Smooth muscle cell of the brain vasculature (primary cell): ENCODE data around the gene ZNF74.

Experiments used
- DNase-seq: peaks from one replicate; pipeline ENCODE4 v3.0.0-alpha.2; 2012; ENCODE audit warnings: low read depth, low spot score

ZNF74 gene

DNA sequence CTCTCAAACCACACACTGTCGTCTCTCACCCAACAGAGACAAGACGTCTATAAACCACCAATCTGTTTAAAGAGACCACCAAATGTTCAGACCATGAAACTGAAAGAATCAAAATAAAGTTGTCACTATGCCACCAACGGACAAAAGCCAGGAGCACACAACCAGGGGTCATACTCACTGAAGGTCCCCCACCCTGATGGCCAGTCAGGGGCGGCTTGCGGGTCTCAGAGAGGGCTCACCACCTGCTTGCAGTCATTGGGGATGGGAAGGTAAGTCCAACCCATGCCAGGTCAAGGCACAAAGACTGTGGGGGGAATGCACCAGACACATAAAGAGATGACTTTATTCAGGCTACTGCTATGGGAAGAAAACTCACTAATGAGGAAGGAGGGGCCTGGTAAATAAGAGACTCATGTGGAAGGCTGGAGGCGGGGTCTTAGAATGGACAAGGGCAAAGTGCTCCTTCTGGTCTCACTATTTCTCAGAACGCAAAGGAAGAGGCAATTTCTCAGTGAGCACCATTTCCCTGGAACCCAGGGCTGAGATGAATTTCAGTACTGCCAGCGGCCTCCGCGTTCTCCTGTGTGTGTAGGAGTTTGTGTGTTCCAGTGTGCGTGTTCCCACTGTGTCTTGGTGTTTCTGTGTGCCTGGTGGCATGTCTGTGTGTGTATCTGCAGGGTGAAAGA lies 26.3 kb downstream of the ZNF74 start:
- no peak for DNase-seq

DNA sequence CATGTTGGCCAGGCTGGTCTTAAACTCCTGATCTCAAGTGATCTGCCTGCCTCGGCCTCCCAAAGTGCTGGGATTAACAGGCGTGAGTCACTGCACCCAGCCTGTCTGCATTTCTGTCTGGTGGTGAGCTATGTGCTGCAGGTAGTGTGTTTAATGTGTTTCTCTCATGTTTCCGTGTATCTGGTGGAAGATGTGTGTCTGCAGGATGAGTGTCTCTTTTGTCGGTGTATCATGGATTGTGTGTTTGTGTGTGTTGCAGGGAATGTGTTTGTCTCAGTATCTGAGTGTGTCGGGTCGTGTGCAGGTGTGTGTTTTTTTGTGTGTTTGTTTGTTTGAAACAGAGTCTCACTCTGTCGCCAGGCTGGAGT lies 27.5 kb downstream of the ZNF74 start:
- DNase-seq, result no peak

DNA sequence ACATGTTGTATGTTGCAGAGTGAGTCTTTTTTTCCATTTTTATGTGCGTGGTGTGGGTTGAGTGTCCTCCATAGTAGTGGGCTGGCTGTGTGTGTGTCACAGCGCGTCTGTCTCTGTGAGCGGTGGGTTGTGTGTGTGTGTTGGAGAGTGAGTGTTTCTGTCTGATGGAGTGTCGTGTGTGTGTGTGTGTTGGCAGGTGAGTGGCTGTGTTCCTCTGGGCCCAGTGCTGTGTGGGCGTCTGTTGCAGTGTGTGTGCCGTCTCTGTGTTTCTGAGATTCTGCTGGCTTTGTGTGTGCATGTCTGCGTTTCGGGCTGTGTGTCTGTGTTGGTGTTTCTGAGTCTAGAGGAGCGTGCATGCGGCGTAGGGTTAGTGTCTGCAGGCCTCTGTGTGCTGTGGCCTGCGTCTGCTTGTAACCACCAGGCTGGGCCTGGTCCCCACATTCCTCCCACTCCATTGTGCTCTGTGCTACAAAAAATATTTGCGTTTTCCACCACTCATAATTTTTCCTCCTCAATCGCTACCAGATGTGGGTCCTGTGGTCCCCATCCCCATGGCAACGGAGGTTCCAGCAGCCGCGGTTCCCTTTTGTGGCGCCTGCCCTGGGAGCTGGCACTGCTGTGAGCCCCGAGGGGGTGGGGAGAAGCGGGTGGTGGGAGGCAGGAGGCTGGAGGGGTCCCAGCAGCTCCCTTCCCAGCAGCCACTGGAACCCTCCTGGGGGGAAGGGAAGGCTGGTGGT lies 28.5 kb downstream of the ZNF74 start:
- no peak for DNase-seq

DNA sequence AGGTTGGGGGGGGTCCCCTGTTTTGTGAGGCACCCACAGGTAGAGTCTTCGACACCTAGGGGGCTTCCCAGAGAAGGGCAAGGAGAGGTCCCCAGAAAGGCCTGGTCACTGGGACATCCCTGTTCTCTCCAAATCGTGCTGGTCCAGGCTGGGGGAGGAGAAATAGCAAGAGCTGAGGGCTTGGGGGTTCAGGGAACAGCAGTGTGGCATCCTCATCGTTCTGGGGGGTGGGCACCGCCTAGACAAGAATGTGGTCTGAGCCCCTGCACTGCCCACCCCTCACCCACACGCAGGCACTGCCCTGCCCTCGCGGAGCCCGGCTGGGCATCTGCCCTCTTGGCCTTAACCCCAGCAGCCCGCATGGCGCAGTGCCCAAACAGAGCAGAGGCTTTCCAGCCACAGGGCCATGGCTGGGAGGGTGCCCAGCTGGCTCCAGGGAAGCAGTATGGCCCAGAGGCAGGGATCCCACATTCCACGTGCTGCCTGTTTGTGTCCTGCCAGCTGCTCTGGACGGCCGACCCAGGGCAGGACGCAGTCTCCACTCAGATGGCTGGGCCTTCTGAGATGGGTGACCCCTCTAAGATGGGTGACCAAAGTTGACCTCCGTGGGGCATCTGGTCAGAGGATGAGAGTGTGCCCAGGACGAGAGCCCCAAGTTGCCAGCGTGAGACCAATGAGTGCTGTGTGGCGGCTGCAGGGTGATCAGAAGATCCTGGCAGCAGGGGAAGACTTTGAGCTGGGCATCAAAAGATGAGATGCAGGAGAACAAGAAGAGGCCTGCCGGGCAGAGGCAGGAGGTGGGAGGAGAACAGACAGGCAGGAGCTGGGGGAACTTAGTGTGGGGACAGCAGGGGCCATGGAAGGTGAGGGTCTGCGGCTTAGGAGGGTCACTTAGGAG lies 29.3 kb downstream of the ZNF74 start:
- no peak for DNase-seq

DNA sequence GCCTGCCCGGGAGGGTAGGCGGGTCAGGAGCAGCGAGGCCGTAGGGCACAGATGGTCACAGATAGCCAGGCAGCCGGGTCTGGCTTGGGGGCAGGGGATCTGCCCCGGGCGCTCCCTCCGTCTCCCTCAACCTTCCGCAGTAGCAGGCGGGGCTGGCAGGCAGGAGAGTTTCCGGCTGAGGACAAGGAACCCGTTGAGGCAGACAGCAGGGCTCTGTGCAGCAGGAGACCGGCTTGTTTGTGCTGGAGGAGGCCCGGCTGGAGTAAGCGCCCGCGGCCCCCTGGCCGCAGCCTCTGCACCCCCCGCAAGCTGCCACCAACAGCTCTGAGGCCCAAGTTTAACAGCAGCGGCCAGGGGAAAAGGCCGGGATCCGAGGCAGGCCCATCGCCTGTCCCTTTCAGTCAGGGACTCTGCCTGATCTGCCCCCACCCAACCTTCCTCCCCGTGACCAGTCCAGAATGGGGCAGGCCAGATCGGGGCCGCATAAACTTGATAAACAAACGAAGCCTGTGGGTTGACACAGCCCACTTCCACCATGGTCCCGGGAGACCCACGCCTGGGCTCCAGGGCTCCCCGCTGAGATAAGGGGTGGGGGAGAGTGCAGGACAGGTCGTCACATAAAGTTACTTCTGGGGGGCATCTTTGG lies 30.1 kb downstream of the ZNF74 start:
- DNase-seq, result no peak

DNA sequence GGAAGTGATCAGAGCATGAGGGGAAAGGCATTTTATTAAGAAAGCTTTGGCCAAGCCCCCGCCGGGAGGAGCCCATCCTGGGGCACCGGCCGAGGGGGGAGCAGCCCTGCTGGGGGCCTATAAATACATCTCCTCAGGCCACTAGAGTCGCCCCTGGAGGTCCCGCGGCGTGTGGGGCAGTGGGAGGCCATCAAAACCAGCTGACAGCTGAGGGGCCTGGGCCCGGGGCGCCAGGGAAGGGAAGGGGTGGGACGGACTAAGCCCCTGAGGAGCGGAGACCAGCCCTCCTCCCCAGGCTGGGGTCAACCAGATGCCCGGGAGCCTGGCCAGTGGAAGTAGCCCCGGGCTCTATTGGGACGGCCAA lies 30.6 kb downstream of the ZNF74 start:
- DNase-seq, result no peak

DNA sequence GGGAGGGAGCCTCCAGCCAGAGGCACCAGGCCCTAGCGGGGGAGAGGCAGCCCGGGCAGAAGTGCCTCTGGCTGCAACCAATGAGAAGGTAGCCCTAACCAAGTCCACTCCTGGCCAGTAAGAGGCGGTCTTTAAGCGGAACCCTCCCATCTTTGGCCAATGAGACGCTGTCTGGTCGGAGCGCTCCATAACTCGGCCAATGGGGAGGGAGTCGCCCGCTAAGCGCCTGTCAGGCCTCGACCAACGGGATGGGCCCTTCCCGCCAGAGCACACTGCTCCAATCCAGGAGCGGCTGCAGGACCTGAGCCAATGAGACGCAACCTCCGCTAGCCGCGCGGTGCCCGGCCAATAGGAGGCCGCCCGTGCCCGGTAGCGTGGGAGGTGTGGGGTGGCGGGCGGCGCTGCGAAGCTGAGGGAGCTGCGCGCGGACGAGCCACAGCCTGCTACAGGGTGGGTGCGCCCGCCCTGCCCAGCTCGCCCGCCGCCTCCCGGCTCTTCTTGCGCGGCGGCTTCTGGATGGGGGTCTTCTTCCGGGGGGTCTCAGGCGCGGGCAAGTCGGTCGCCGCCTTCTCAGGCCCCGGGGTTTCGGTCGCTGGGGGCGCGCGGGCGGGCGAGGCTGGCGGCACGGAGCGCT lies 31.1 kb downstream of the ZNF74 start:
- no peak for DNase-seq

DNA sequence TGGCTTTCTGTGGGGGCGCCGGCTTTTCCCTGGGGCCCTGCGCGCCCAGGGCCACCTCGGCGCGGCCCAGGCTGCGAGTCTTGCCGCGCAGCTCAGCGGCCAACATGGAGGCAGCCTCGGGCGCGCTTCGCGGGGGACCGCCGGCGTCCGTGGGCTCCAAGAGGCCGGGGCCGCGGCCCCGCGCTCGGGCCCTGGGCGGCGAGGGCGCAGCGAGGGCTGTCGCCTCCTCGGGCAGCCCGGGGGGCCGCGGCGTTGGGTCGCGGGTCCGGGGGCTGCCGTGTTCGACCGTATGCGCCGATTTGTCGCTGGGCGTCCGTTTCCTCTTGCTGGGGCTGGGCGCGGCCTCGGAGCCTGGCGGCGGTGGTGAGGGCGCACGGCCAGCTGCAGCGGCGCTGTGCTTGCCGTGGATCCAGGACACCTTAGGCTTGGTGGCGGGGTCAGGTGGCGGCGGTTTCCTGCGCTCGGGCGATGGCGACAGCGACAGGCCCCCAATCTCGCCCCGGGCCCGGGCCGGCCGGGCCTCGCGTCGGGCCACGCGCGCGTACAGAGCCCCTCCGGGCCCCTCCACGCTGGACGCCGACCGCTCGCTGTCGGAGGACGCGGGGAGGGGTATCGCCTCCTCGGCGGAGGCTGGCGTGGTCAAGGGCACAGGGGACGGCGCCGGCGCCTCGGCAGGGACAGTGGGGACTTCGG lies 31.8 kb downstream of the ZNF74 start:
- no peak for DNase-seq

DNA sequence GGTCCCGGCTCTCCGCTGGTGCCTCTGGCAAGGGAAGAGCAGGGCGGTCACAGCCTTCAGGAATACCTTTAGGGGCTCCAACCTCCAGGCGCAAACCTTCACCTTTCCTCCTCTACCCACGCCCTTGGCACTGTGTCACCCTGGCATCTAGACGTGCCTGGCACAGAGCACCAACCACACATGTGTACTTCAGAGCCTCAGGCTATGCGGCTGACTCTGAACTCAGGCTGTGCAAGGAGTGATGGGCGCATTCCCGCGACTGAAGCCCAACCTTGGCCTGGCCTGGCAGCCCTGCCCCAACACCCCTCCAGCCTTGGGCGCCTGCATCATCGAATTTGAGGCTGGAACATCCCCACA lies 32.3 kb downstream of the ZNF74 start:
- DNase-seq, result no peak

DNA sequence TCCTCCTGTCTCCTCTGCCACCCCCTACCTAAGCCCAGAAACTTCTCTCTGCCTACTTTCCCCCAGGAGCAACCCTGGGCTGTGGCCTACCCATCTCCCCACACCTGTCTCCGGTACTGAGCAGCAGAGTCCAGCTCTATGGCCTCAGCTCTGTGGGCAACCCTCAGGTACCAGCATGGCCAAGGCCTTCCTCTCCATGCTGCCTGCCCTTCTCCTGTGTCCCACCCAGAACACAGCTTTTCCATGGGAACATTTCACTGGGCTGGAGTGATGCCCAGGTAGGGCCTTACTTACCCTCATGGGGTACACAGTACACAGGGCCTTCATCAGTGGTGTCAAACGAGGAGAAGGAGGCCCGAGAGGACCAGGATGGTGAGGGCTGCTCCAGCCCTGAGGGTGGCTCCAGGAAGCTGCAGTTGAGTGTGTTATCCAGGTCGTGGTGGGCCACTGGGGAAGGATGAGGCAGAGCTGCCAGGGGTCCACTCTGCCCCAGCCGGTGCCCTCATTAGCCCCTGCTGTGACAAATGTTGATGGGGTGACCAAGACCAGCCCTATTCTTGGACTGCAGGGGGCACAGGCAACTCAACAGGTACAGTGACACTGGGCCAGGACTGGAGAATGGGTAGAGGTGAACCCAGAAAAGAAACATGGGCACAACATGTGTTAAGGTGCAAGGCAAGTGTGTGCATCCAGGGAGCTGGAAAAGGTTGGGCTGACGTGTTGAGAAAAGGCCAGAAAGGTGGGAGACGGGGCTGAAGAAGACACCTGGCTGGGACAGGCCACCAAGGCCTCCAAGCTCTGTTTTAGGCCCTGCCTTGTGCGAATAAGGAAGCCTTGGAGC lies 33.4 kb downstream of the ZNF74 start:
- no peak for DNase-seq

DNA sequence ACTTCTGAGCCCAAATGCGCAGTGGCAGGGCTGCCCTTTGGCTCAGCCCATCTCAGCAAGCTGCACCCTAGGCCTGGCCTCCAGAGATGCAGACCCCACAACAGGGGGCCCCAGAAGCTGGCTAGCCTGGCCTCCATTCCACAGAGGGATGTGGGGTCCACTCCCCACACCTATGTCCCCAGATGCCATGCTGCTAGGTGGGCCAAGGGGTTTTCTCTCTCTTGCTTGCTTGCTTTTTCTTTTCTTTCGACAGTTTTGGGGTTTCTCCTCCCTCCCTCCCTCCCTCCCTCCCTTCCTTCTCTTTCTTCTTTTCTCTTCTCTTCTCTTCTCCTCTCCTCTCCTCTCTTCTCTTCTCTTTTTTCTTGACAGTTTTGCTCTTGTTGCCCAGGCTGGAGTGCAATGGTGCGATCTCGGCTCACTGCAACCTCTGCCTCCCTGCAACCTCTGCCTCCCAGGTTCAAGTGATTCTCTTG lies 34.0 kb downstream of the ZNF74 start:
- DNase-seq, result no peak

DNA sequence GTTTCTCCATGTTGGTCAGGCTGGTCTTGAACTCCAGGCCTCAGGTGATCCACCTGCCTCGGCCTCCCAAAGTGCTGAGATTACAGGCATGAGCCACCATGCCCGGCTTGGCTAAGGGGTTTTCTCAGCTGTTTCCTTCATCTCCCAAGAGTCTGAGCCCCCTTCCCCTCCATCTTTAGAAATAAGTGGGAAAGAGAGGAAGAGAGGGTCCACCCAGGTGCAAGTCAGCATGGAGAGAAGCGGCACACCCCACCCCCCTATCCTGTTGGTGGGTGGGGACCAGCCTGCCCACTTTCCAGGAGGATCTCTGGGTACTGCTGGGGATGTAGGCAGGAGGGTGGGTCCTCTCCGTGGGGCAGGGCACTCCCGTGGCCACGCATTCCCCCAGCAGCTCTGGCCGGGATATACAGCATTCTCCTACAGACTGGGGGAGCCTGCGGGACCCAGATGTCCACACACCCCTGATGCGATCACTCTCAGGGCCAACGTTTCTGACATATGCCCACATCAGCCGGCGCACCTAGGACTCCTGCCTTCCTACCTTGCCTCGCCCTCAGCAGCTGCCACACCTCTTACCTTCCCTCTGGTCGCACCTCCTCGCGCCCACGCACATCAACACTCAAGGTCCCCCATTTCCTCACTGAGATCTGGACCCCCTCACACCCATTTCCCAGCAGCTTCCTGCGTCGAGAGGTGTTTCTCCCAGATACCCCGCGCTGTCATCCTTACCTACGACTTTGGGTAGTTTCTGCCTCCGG lies 34.7 kb downstream of the ZNF74 start:
- no peak for DNase-seq

DNA sequence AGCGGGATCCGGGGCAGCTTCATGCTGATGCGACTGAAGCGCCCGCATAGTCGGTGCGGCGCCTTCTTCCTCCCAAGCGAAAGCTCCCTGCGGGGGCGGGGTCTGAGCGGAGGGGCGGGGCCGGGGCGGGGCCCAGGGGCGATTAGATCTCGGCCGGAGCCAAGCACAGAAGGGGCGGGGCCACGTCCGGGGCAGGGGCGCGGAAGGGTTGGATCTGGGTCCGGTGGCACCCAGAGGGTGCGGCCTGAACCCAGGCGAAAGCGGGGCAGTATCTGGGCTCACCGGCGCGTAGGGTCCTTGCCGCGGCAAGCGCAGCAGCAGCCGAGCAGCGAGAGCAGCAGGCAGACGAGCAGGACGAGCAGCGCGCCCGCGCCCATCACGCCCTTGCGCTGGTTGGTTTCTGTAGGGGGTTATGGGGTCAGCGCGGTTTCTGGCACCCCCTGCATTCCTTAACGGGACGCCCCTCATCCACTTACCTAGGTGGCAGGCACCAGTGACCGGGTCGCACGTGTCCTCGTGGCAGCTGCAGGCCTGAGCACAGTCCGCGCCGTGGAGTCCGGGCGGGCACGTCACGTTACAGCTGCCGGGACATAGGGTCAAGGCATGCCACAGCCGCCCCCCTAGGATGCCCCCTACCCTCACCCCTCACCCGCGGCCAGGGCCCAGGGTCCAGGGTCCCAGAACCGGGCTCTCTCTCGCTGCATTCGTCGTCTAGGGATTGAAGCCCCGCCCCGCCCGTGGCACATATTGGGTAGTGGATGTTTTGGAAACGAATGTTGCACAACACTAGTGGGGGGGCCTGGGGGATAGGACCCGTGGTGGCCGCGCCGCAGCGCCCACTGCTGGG lies 35.5 kb downstream of the ZNF74 start:
- DNase-seq, result no peak

DNA sequence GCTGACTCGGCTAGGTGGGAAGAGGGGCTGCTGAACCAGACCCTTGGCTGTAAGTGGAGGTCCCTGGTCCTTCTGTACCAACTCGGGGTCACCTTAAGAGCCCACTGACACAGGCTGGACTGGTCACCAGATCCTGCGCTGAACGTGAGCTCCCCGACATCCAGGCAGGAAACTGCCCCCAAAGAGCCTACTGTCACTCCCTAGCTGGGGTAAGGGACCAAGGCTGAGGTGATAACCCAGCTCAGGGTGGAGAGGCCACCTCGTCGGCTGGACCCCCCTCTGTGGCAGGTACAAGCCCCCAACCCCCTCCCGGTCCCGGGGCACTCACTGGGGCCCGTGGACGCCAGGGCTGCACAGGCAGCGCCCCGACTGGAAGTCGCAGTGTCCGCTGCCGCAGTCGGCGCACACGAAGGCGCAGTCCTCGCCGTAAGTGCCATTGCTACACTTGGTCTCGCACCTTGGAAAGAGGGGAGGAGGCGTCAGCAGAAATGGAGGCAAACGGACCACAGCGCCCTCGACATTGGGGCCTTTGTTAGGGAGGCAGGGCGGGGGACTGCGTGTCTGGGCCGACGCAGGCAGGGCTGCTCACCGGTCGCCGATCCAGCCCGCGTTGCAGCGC lies 36.3 kb downstream of the ZNF74 start:
- DNase-seq, result no peak

DNA sequence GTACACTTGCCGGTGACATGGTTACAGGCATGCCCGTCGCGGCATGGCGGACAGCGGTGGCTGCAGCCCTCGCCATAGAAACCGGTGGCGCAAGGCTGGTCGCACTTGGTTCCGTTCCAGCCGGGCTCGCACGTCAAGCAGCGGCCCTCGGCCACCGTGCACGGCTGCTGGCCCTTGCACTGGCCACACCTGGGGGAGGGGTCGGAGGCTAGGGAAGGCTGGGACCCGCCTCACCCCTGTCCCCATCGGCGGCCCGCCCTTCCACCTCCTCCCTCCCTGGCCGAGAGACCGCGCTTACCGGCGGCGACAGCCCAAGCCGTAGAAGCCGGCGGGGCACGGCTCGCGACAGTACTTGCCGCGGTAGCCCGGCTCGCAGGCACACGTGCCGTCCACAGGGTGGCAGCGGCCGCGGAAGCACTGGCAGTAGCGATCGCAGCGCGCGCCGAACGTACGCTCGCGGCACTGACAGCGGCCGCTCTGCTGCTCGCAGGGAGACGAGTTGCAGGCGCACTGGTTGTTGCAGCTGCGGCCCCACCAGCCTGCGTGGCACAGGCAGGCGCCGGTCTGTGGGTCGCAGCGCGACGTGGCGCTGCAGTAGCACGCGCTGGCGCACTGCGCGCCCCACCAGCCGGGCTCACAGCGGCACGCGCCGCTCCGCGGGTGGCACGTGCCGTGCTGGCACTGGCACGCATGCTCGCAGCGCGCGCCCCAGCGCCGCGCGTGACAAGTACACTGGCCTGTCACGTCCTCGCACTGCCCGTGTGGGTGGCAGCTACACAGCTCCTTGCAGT lies 37.0 kb downstream of the ZNF74 start:
- DNase-seq, result no peak

DNA sequence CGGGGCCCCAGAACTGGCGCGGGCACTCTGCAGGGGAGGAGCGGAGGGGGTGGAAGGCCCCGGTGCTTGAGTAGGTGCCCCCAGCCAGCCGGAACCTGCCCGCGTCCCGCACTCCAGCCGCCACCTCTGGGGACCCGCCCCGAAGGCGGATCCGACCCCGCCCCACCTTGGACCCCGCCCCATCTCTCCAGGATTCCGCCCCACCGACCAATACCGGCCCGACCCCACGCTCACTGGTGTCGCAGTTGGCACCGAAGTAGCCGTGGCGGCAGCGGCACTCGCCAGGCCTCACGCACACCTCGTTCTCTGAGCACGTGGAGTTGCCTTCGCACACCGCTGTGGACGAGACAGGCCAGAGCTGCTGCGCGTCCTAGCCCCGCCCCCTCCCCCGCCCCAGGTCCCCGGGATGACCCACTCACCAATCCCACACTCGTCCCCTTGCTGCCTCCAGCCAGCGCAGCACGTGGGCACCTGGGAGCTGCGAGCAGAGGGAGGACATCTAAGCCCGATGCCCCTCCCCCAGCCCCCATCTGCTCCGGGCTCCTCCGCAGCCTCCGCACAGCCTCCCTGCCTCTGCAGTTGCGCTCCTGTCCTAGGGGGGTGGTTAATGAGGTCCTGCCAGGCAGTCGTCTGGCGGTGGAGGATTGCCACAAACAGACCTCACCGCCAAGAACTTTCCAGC lies 37.7 kb downstream of the ZNF74 start:
- DNase-seq, result no peak
